CD4-positive, alpha-beta T cell treated with Interleukin-4 for 1 hour (primary cell): Measurements from ENCODE around the gene C10orf90.

ENCODE experiments used
- DNase-seq, 2 donors: peaks; one replicate each; pipeline ENCODE4 v3.0.0-alpha.2; 2020 to 2022

The C10orf90 gene

GRCh38 chr10:126632705-126633104, 37.8 kb downstream of the C10orf90 start:
- DNase-seq, result no peak

- no peak for DNase-seq
Observed at GRCh38 chr10:126629925-126630624, 40.4 kb downstream of the C10orf90 start.

- DNase-seq, result no peak
Observed at GRCh38 chr10:126628746-126629145, 41.7 kb downstream of the C10orf90 start.

DNA sequence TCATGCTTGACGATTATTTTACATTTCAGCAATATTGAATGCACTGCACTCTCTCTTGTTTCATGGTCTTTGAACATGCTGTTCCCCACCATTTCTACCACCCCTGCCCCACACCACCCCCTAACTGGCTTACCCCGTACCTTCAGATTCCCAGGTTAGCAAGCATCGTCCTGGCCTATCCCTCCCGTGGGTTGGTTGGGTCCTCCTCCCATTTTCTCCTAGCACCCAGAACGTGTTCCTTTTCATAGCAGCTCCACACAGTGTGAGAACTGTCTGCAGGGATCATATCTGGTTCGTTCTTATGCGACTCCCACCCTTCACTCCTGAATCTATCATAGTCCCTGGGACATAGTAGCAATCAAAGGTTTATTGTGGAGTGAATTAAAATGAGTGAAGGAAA, 48.6 kb downstream of the C10orf90 start:
- no peak for DNase-seq

DNA sequence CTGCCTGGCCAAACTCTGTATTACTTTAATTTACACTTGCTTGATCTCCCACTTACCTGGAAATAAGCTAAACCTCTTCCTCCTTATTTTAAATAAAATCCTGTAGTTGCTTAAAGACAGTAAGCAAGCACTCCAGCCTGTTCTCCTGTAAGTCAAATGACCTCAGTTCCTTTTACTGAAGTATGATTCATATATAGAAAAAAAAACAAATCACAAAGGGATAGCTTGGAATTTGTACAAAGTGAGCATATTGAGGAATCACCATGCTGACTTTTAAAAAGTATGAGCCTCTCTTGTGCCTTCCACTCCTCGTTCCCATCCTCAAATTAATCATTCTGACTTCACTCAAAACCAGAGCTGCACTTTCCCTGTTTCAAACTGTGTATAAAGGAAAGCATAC, 52.0 kb downstream of the C10orf90 start:
- DNase-seq, result no peak

DNA sequence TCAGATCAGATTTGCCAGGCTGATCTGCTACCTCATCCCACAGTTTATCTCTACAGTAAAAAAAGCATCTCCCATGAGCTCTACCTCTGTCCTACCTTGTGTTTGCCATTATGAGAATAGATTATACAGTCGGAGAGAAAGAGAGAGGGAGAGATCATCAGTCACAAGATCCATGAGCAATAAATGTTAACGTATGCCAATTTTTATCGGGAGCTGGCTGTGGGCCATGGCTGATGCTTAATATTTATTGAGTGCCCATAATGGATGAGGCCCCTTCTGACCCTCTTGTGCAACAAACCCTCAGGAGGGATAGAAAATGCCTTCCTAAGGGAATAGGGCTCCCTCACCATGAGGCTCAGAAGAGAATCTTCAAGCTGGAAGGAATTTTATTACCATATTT, 52.8 kb downstream of the C10orf90 start:
- DNase-seq, result no peak

DNA sequence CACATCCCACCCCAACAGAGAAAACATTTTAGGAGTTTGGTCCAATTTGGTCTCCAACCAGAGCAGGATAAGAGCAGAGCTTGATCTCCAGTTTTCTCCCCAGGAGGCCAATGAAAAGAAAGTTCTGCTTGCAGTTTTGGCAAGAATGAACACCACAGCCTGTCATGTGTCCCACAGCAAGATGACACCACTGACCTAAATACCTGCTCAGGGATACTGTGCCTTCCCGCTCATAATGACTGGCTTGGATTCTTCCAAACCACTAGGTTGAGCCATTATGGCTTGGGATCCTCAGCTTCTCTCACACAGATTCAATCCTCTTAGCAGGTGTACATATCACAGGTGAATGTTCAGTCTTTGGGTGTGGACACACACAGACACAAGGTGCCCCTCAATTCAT, 53.3 kb downstream of the C10orf90 start:
- no peak for DNase-seq

DNA sequence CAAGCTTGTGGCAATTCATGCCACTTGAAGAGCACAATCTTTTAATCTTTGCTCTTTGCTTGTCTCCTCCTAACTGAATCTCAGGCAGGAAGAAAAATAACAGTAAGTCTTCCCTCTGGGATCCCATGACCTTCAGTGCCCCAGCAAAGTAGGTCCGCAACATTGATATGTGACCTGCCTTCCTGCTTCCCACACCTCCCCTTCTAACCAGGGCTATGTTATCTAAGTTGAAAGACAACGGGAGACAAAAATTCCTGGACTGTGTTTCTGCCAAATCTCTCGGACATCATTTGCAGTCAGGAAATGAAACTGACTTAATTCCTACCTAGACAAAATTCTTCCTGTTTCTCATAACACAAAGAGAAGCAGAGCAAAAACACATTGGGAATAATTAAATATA, 53.8 kb downstream of the C10orf90 start:
- no peak for DNase-seq

DNA sequence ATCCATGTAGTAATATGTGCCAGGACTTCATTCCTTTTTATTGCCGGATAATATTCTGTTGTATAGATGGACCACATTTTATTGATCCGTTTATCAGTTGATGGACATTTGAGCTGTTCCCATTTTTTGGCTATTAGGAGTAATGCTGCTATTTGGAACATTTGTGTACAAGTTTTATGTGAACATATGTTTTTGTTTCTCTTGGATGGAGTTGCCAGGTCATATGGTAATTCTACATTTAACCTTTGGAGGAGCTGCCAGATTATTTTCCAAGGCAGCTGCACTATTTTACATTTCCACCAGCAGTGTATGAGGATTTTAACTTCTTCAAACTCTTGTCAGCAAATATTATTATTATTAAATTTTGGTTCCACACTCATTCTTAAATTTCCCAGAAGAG, 59.2 kb downstream of the C10orf90 start:
- no peak for DNase-seq

- DNase-seq, result no peak
Observed at GRCh38 chr10:126609566-126609965, 60.9 kb downstream of the C10orf90 start.

GRCh38 chr10:126599949-126600682, 70.4 kb downstream of the C10orf90 start:
- no peak for DNase-seq

DNA sequence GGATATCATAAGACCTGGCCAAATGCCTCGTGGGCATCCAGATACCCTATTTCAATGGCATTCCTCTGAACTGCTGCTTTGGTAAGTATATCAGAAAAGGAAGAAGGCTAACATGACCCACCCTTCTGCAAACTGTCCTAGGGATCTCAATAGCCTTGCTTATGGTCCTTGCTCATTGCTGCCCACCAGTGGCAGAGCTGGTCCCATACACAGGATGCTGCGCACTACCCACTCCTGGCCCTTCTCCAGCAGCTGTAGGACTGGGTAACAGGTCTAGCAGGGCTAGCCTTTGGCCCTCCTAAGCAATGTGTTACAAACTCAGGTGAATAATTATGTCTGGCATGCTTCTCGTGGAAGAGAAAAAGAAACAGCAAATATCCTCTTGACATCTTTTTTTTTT, 72.5 kb downstream of the C10orf90 start:
- DNase-seq, result no peak

- no peak for DNase-seq
Observed at GRCh38 chr10:126597211-126597610, 73.3 kb downstream of the C10orf90 start.

- no peak for DNase-seq
Observed at GRCh38 chr10:126596472-126597016, 73.9 kb downstream of the C10orf90 start.

DNA sequence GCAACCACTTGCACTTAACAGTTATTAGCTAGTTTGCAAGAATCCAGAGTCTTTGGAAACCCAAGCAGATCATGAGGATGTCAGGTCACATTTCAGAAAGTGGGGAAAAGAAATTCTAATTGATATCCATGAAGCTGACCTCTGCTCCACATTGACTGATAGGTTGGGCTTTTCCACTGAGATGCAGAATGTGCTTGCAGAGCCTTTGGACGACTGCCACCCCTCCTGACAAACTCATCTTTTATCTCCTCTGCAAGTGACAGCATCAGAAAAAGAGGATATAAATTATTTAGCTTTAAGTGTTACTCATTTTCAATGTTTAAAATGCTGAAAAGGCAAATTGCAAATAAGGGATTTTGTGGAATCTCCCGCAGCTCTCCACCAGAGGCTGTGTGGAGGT, 75.3 kb downstream of the C10orf90 start:
- DNase-seq, result no peak

GRCh38 chr10:126593968-126594701, 76.4 kb downstream of the C10orf90 start:
- no peak for DNase-seq

GRCh38 chr10:126592901-126593300, 77.6 kb downstream of the C10orf90 start:
- DNase-seq, result no peak

DNA sequence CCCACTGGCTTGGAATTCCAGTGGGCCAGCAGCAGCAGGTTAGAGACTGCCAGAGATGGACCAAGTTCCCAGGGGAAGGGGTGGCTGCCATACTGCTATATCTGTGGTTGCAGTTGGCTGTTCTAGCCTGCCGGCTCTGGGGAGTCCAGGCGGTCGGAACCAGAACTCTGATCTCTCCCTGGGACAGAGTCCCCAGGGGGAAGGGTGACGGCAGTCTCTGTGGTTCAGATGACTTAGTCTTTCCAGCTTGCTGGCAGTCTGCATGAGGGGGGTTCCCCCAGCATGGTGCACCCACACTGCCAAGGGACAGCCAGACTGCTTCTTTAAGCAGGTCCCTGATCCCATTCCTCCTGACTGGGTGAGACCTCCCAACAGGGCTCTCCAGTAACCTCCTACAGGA, 82.5 kb downstream of the C10orf90 start:
- no peak for DNase-seq

- DNase-seq, result no peak
Observed at GRCh38 chr10:126586878-126587277, 83.6 kb downstream of the C10orf90 start.

DNA sequence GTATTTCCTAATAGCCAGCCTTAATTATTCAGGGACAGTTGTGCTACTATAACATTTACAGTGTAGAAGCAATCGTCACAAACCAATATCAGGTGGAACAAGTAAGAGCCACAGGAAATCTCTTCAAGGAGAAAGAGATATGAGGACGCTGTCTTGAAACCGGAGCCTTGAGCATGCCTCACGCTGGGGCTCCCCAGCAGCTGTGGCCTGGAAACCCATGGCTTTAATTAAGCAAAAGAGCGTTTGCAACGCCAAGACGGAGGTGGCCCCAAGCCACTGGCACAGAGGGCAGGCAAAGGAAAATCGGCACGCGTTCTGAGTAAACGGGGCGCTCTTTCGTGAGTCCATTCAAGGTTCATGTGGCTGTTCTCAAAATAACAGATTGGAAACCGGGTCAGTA, 84.4 kb downstream of the C10orf90 start:
- no peak for DNase-seq

DNA sequence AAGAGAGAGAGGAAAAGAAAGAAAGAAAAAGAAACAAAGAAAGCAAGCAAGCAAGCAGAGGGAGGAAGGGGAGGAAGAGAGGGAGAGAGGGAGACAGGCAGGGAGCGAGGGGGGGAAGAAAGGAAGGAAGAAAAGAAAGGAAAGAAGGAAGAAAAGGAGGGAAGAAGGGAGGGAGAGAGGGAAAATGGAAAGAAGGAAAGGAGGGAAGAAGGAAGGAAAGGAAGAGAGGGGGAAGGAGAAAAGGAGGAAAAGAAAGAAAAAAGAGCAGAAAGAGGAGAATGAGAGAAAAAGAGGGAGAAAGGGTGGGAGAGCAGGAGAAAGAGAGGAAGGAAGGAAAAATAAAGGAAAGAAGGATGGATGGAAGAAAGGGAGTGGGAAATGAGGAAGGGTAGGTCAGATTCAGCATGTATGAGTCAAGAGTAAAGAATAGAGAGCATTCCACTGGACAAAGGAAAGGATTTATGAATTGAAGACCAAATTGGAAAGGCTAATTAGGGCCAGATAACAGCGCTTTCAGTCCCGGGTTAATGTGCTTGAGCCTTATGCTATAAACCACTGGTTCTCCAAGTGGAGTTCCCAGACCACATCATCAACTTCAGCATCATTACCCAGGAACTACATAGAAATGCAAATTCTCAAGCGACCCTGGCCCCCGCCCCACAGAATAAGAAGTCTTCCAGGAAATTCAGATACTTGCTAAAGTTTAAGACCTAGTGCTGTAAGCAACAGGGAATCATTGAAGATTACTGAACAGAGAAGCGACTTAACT, 85.1 kb downstream of the C10orf90 start:
- no peak for DNase-seq

DNA sequence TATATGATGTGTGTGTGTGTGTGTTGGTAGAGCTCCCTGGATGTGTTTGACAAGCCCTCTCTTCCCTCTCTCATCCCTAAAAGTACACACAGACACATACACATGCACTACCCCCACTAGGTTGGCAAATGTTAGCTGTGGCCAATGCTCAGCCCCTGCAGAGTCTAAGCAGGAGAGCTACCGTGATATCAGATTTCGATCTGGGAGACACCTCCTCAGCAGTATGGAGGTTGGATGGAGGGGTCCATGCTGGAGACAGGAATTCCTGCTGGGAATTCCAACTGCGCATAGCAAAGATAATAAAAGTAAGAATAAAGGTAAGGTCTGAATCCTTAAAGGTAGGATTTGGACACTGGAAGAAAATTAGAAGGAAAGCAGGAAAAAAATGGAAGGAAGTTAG, 85.7 kb downstream of the C10orf90 start:
- no peak for DNase-seq
